ENCODE measurements around the gene ALAS1. TPM values are rescaled to one million over a fixed set of nuclear protein-coding genes. Genes with fewer than 3 reads are reported as not detected.

Gene ALAS1
- total RNA-seq (2022) (80.2 and 81.7 TPM in 2 replicates), Bru-seq, nascent RNA (percentile 85 among the genes with signal in this experiment), BruChase-seq, experiment 1, labeled RNA remaining after a 6-hour chase (percentile 84 among the genes with signal in this experiment), BruChase-seq, experiment 2, labeled RNA remaining after a 2-hour chase (percentile 85 among the genes with signal in this experiment)
- long read RNA-seq, transcript ALAS1-204 (11 exons, 2,125 nt), result major isoform, 50 of 79 reads
- long read RNA-seq, transcript ALAS1-201 (11 exons, 2,212 nt), result minor isoform, 11 of 79 reads
- long read RNA-seq, partial matches to known transcripts, result 10 of 79 reads
- long read RNA-seq, other reads (novel, unspliced or antisense), result 6 of 79 reads

DNA sequence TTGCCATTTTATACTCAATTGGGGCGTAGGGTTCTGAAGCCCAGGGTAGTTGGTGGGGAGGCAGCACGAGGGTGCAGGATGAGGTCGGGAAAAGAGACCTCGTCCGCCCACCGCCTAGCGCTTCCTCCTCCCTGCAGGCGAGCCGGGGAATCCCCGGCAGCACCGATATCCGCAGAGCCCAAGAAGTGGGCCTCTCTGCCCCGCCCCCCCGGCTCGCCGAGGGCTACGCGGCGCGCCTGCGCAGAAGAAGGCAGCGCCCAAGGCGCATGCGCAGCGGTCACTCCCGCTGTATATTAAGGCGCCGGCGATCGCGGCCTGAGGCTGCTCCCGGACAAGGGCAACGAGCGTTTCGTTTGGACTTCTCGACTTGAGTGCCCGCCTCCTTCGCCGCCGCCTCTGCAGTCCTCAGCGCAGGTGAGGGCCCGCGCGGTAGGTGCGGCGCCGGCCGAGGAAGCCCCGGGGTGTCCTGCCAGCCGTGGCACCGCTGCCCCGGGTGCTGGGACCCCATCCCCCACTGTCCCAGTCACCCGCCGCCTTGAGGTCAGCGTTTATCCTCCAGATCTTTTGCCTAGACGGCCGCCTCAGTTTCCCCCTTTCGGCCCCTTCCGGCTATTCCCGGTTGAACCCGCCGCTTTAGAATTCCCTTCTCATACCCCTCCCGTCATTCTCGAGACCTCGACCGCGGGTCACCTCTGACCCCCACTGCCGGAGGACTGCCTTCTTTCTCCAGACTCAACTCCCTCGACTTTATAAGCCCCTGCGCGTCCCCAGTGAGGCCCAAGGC is at the start of gene ALAS1:
ALAS1 (plus strand) TSS at position 319 of the 784 bp plus-strand sequence. CDS start 1,082 bp downstream, outside the sequence.
- Mint-ChIP-seq H3K4me1 (ENCODE audit: low read depth, unreplicated experiment) (peaks cover 33% of the 10 kb centered on the region), H3K9me3 (ENCODE audit: low read depth, unreplicated experiment) (no peaks in the 10 kb centered on the region), H3K27me3 (ENCODE audit: unreplicated experiment) (no peaks in the 10 kb centered on the region), H3K27ac (ENCODE audit: unreplicated experiment) (peak within 1 kb of the TSS; percentile 97), H3K36me3 (ENCODE audit: insufficient read depth, unreplicated experiment) (peaks cover 54% of the 10 kb centered on the region), H3K4me3 (ENCODE audit: low read depth, unreplicated experiment) (peak within 1 kb of the TSS; percentile 96)
- DNase-seq, result peak; percentile 95
- TF ChIP-seq, protein P1, sequence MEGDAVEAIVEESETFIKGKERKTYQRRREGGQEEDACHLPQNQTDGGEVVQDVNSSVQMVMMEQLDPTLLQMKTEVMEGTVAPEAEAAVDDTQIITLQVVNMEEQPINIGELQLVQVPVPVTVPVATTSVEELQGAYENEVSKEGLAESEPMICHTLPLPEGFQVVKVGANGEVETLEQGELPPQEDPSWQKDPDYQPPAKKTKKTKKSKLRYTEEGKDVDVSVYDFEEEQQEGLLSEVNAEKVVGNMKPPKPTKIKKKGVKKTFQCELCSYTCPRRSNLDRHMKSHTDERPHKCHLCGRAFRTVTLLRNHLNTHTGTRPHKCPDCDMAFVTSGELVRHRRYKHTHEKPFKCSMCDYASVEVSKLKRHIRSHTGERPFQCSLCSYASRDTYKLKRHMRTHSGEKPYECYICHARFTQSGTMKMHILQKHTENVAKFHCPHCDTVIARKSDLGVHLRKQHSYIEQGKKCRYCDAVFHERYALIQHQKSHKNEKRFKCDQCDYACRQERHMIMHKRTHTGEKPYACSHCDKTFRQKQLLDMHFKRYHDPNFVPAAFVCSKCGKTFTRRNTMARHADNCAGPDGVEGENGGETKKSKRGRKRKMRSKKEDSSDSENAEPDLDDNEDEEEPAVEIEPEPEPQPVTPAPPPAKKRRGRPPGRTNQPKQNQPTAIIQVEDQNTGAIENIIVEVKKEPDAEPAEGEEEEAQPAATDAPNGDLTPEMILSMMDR (IDR thresholded peaks at IDR 0.05; ENCODE audit: unreplicated experiment), result no peak
- BruUV-seq (replicated peaks), result no TSS peak
- intact Hi-C loops (cut with micrococcal nuclease; ENCODE audit: unreplicated experiment), result loop anchor here (2.0 to 5.0 kb wide), 2 partner anchors 21 to 46 kb away; partner anchors contain the start of gene POC1A
- CTCF ChIA-PET, result interaction anchor here (0.5 to 1.8 kb wide), 2 partner anchors 44 to 74 kb away, joined by 3 to 8 read pairs; partner anchors contain the start of gene POC1A

DNA sequence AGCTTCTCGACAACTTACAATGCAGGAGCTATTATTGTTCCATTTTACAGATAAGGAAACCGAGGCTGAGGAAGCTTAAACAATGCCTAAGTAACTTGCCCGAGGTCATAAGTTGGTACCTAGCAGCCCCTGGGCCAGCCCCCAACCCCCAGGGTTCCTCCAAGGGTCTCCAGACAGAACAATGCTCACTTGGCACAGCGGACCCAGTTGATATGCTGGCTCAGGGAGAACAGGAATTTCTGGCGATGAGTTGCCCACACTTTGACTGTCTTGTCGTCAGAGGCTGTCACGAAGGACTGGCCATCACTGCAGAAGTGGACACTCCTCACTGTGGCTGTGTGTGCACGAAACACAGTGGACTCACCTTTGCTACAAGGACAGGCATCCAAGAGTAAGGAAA is 48.9 kb upstream of the ALAS1 start:
- Mint-ChIP-seq H3K27ac (ENCODE audit: unreplicated experiment) (no peak overlapping the region), H3K36me3 (ENCODE audit: insufficient read depth, unreplicated experiment) (peaks cover 16% of the 10 kb centered on the region), H3K9me3 (ENCODE audit: low read depth, unreplicated experiment) (no peaks in the 10 kb centered on the region), H3K27me3 (ENCODE audit: unreplicated experiment) (no peaks in the 10 kb centered on the region), H3K4me1 (ENCODE audit: low read depth, unreplicated experiment) (peaks cover 8% of the 10 kb centered on the region), H3K4me3 (ENCODE audit: low read depth, unreplicated experiment) (no peak overlapping the region)
- intact Hi-C loops (cut with micrococcal nuclease; ENCODE audit: unreplicated experiment), result no loop called here
- CTCF ChIA-PET, result no interaction called here
- no TSS peak for BruUV-seq (replicated peaks)
- no peak for DNase-seq
- TF ChIP-seq, protein P1 (IDR thresholded peaks at IDR 0.05; ENCODE audit: unreplicated experiment), result no peak

DNA sequence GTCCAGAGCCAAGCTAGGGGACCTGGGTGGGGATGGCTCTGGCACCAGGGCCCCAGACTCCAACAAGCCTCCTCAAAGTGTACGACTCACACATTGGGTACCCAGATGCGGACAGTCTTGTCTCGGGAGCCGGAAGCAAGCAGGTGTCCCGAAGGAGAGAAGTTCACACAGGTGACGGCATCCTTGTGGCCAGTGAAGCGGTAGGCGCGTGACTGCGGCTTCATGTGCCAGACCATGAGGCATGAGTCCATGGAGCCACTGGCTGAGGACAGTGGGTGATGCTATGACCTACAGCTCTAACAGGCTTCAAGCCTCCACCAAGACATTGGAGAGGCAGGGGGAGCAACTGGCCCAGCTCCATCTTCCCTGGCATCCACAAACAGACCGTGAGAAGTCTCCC is 48.2 kb upstream of the ALAS1 start:
- no peak for DNase-seq
- Mint-ChIP-seq H3K27me3 (ENCODE audit: unreplicated experiment) (no peaks in the 10 kb centered on the region), H3K4me1 (ENCODE audit: low read depth, unreplicated experiment) (peaks cover 8% of the 10 kb centered on the region), H3K4me3 (ENCODE audit: low read depth, unreplicated experiment) (no peak overlapping the region), H3K9me3 (ENCODE audit: low read depth, unreplicated experiment) (no peaks in the 10 kb centered on the region), H3K27ac (ENCODE audit: unreplicated experiment) (no peak overlapping the region), H3K36me3 (ENCODE audit: insufficient read depth, unreplicated experiment) (peaks cover 23% of the 10 kb centered on the region)
- TF ChIP-seq, protein P1 (IDR thresholded peaks at IDR 0.05; ENCODE audit: unreplicated experiment), result no peak
- BruUV-seq (replicated peaks), result no TSS peak
- CTCF ChIA-PET, result no interaction called here
- intact Hi-C loops (cut with micrococcal nuclease; ENCODE audit: unreplicated experiment), result loop anchor here (5.0 kb wide), 2 partner anchors 48 to 68 kb away; partner anchors contain the start of gene ALAS1

DNA sequence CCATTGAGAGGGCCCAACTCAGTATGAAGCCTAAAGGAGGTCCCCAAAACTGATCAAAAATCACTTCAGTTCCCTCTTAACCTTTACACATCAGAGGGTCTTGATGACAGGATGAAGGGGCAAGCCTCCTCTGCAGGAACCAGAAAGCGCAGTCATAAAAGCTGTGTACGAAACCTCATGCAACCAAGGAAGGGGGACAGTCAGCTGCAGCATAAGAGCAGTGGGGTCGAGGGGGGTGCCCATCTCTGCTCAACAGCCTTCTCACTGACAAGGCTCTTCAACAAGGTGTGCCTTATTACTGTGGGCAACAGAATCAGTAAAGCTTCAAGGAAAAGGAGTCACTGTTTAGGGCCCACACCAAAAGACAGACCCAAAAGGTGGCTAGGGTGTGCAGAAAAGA is 47.6 kb upstream of the ALAS1 start:
- TF ChIP-seq, protein P1 (IDR thresholded peaks at IDR 0.05; ENCODE audit: unreplicated experiment), result no peak
- no peak overlapping the region for H3K27ac Mint-ChIP-seq (ENCODE audit: unreplicated experiment)
- H3K27me3 Mint-ChIP-seq (ENCODE audit: unreplicated experiment), result no peaks in the 10 kb centered on the region
- no TSS peak for BruUV-seq (replicated peaks)
- peaks cover 8% of the 10 kb centered on the region for H3K4me1 Mint-ChIP-seq (ENCODE audit: low read depth, unreplicated experiment)
- CTCF ChIA-PET, result interaction anchor here (0.6 to 0.8 kb wide), 2 partner anchors 152 to 650 kb away, joined by 3 to 4 read pairs; partner anchors contain the start of gene DCAF1
- no peaks in the 10 kb centered on the region for H3K9me3 Mint-ChIP-seq (ENCODE audit: low read depth, unreplicated experiment)
- H3K4me3 Mint-ChIP-seq (ENCODE audit: low read depth, unreplicated experiment), result no peak overlapping the region
- intact Hi-C loops (cut with micrococcal nuclease; ENCODE audit: unreplicated experiment), result loop anchor here (5.0 kb wide), 2 partner anchors 47 to 67 kb away; partner anchors contain the start of gene ALAS1
- H3K36me3 Mint-ChIP-seq (ENCODE audit: insufficient read depth, unreplicated experiment), result peaks cover 27% of the 10 kb centered on the region
- DNase-seq, result no peak
